Measurements from ENCODE around the gene BTRC. TPM values are rescaled to one million over a fixed set of nuclear protein-coding genes. Genes with fewer than 3 reads are reported as not detected.

BTRC gene
- total RNA-seq, 1 donor from 2014 or later: 8.8 TPM

DNA sequence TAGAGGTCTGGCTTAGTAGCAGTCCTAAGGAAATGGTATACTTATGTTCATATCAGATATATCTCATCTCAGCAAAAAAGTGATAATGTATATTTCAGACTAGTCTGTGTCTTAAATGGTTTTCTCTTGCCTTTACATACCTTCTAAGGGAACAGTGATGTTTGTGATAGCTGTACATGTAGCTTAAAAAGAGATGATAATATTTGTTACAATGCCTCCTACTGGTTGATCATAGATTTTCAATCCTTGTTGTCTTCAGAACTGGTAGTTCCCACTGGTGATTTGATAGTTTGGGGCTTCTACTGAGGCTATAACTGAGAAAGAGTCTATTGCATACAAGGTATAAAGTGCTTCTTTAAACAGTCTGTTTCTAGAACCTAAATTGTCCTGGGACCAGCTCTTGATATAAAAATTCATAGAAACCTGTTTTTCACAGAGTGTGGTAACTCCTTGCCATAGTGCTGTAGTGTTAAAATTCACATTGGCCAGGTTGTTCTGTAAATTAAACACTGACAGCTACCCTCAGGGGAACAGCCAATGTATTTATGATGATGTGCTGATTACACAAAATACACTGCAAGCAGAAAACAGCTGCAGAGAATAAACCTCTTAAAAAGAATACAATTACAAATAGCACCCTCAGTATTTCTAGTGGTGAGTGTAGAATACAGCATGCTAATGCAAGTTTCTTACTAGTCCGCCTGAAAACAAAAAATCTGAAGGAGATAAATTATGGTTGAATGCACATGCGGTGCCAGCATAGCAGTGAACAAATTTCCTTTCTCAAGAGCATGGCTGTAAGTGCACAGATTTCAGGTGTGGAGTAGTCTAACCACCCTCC lies 90.3 kb downstream of the BTRC start:
- no peak for DNase-seq (ENCODE audit: low read depth, low spot score)

DNA sequence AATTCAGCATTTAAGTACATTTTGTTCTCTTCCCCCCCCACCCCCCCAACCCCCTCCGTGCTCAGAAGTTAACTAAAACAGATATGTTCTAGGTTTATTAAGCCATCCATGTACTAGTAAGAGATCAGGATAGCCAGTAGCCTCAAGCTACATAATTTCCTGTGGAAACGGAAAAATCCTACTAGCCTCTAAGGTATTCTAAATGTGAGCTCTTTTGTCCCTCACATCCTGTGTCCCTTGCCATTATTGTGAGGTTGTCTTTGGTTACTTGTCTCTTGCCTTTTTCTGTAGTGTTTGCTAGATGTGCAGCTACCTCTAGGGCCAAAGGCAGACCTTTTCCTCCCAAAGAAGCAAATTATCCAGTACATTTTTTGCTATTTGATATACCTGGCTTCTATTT lies 92.1 kb downstream of the BTRC start:
- DNase-seq (ENCODE audit: low read depth, low spot score): no peak

DNA sequence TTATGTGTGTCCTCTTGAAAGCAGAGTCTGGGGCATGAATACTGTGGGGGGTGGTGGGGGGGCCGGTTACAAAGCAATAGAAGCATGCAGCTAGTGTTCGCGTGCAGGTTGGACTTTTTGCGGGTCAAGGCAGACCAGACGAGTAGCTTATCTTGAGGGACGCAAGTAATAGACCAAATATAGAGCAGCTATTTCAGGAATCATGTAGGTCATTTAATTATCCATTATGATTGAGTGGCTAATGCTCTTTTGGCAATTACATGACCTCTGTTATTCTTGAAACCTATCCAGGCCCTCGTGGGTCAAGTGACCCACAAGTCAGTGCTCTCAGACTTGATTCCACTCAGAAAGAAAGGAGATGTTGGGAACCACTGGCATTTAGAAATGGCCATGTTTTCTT lies 93.0 kb downstream of the BTRC start:
- no peak for DNase-seq (ENCODE audit: low read depth, low spot score)

DNA sequence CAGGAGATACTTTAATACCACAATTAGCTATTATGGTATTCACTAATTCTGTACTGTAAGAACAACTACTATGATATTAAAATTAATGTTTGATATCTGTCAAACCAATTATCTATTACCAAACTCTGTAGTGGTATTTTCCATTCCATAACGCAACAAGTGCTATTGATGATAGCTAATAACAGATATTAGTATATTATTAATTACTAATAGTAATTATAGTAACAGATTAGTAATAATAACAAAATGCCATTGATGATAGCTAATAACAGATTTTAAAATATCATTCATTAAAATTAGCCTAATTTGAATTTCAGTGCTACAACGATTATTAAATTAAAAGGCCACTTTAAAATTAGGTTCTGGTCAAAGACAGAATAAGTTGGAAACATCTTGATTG lies 93.5 kb downstream of the BTRC start:
- no peak for DNase-seq (ENCODE audit: low read depth, low spot score)

DNA sequence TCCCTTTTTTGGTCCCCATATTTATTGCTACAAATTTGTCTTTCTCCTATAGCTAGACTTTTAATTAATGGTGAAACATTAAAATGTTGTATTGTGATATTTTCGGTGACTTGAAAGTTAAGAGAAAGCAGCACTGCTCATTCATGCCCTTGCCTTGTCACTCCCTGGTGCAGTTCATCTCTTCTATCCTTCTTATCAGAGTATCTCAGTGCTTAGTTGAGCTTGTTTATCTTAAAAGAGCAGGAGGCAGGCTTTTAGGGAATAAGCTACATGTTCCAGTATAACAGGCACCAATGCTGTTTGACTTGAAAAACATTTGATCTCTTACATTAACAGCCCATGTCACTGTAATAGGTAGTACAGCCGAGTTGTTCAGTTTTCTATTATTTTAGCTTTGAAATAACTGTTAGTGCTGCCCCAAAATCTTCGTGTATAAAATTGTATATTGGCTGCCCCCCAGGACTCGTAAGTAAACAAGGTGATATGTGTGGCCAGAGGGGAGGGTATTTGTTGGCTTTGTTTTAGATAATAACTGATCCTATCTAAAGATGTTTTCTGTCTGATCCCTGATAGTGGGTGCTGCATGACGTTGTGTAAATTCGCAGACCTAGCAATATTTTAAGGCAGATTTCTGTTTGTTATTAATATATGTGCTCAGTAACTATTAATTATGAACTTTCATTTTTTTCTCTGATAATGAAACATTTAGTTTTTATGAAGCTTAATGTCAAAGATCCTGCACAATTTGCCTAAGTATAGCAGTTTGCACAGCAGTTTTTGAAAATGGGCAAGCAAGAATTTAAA lies 96.5 kb downstream of the BTRC start:
- DNase-seq (ENCODE audit: low read depth, low spot score): no peak

DNA sequence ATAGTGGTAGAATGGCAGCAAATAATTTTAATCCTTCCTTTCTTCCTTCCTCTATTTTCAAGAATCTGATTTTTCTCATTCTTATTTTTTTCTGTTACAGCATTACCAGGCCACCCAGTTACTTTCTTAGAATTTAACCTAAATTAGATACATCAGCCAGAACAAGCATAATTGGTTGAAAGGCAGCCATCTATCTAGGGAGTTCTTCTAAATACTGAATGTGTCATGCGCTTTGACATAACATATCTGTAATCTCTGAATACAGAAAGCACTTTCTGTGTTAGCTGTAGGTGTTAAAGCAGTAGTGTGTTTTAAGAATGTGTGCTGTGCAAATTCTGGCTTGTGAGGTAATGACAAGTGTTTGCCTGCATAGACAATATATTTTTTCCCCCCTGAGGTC lies 97.3 kb downstream of the BTRC start:
- no peak for DNase-seq (ENCODE audit: low read depth, low spot score)

DNA sequence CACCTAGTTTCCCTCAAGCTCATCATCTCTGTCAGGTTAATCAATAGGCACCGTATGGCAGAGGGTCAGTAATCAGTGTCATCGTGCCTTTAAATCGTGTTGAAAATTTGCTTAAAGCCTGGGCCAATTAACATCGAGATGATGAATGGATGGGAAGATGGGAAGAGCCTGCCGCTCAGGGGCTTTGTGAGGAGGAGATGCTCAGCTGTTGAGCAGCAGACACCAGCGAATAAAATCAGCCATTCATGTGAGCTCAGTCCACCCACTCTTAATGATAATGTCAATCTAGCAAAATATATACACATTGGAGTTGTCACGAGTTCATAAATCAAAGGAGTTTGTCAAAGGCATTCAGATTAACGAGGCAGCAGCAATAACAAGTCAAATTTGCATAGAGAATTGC lies 97.7 kb downstream of the BTRC start:
- no peak for DNase-seq (ENCODE audit: low read depth, low spot score)

DNA sequence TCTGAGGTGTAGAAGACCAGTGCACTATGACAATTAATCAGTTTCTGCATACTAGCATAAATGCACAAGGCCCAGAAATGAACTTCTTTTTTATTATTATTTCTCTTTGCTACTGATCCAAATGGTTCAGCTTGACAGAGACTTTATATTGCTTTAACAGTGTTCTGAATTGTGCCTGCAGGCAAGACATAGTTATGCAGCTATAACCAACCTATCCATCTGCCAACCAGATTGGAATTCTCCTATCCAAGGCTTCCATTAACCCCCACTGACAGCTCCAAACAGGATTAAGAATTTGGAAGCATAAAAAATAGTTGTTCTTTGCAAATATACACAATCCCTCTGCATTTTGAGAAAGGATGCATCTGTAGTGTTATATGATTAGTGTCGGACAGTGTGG lies 98.2 kb downstream of the BTRC start:
- no peak for DNase-seq (ENCODE audit: low read depth, low spot score)

DNA sequence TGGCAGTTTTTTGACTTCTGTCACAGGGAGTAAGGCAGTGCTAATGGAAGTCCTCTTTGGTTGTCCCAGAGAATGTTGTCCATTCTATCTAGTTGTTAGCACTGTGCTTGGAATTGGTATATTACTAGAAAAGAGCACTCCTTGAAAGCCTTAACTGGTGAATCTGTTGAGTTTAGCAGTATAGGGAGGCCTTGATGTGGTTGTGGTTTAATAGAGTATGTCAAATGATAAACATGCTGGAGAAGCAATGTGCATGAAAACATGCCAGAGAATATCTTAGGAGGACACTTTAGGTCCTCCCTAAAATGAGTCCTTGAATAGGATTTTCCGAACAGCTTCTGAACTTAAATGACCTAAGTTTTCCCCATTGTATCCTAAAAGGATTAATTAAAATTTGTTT lies 98.6 kb downstream of the BTRC start:
- DNase-seq (ENCODE audit: low read depth, low spot score): no peak

DNA sequence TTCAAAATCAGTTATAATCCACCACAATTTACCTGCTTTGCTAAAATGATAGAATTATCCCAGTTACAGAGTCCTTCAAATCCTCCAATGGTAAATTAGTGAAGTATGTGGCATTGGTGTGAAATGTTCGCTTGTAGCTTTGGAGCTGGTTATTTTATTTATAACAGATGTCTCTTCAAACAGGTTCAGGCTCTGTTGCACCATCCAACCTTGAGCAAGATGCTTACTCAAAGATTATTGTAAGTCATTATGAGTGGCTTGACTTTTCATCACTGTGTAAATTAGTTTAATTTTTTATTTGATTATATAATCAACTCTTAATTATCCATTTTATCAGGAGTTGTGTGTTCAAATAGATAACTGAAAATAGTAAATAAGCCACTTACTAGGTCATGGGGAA lies 99.4 kb downstream of the BTRC start:
- no peak for DNase-seq (ENCODE audit: low read depth, low spot score)

DNA sequence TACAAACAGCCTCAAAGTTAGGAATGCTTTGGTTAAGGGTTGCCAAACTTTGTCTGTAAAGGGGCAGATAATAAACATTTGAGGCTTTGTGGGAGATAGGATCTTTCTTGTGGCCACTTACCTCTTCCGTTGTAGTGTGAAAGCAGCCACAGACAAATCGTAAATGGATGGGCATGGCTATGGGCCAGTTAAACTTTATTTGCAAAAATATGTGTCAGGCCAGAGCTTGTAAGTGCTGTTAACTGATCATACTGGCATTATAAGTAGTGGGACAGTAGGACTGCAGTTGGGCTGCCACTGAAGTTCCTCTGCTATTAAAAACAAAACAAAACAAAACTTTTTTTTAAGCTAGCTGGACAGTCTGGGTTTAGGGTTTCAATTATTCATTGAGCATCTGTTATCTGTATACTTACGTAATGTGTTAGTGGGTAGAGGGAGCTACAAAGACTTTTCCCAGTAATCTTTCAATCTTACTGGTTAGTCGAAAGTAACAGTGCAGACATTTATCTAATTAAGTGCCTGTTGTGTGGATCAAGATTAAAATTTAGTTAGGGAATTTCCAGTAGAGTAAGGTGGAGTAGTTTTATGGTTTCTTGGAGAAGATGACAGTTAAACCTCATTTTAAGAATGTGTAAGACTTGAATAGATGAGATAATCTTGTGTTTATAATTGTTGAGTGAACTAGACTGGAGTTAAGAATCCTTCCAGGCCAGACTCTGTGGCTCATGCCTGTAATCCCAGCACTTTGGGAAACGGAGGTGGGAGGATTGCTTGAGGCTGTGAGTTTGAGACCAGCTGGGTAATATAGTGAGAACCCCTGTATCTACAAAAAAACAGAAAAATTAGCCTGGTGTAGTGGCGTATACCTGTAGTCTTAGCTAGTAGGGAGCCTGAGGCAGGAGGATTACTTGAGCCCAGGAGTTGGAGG lies 100.1 kb downstream of the BTRC start:
- no peak for DNase-seq (ENCODE audit: low read depth, low spot score)

DNA sequence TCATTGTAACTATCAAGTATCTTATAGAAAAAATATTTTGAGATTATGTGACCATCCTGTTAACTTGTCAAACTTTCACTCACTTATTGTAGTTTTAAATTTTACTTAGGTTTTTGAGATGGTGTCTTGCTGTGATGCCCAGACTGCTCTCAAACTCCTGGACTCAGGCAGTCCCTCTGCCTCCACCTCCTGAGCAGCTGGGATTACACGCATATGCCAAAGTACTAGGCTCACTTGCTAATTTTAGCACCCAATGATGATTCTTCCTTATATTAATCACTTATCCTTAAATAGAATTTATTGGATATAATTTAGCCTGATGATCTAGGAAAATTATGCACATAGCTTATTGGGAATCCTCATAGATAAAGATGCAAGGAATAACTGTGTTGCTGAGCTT lies 104.9 kb downstream of the BTRC start:
- no peak for DNase-seq (ENCODE audit: low read depth, low spot score)

DNA sequence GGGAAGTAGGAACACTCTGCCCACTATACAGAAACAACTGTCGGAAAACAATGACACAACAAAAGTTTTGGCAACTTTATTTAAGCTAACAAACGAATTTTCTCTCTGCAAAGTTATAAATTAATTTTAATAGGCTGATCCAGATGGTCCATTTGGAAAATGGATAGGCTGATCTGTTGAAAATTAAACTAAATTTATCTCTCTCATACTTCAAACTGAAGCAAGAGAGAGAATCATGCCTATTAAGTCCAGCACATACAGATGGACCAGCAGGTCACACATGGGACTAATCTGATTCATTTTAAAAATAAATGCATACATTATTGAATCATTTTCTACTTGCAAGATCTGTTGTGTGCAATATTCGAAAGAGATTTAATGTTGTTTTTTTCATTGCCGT lies 110.1 kb downstream of the BTRC start:
- no peak for DNase-seq (ENCODE audit: low read depth, low spot score)

DNA sequence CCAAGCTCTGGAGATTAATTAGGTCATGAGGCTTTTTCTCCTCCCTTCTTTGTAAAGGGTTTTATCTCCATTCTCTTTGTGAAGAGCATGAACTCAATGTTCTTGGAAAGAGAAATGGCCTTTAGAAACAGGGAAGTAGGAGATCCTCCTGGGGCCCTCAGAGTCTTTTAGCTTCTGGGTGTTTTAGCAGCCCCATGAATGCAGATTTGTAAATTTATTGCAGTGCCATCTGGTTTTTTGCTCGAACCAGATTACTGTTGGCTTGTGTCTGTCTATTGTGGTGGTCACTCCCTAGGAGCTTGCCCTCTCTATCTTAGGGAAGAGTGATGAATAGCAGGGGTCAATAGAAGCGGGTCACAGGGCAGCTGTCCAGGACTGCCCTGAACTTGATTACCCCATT lies 110.6 kb downstream of the BTRC start:
- no peak for DNase-seq (ENCODE audit: low read depth, low spot score)

DNA sequence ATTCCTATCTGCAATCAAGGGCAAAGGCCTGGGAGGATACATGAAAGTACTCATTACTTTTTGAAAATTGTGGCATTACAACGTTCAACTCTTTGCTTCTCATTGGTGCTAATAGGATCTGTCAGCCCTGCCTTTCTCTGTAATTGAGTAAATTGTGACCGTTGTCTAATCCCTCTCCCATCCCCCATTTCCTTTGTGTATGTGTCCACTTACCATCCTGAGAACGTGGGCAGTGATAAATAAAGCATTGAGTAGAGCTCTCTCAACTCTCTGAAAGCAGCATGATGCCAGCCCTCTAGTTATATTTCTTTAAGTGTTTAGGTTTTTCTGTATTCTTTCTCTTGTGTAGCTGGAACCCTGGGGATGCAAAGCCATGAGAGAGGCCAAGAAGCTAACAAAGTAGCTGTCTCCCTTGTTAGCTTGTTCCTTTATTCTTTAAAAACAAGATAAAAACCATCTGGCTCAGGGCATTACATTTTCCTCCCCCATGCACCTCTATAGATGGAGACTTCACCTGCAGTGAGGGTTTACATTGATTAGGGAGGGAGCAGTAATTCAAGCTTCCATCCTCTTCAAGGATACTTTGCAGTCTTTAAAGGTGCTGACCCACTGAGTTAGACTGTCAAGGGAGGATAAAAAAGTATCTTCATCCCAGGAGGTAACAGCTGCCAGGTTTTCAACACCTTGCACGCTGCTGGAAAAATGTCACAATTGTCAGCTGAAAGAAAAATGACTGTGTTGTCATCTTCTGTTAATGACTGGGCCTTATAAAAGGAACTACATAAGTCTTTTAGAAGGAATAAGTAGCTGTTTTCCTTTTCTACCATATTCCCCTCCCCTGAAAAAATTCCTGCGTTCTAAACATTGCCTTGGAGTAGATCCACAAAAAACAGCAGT lies 112.3 kb downstream of the BTRC start:
- DNase-seq (ENCODE audit: low read depth, low spot score): no peak

DNA sequence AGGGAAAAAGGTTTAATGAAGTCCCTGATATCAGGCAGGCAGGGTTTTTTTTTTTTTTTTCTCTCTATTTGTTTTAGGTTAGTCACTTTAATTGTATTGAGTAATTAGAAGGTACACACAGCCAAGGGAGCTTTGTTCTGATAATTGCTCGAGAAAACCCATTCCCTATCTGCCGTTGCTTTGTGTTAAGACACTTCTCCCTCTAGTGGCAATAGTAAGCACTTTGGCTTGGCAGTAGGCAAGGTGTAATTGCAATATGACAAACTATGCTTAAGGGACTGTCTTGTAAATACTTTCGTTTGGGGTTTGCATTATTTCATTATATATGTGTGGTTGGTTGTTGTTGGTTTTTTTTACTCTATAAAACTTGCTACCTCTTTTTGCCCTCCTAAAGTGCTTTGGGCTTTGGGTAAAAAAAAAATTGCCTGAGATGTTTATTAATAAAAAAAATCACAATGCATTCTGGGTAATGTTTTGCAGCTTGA lies 113.4 kb downstream of the BTRC start:
- peak; percentile 48 for DNase-seq (ENCODE audit: low read depth, low spot score)

DNA sequence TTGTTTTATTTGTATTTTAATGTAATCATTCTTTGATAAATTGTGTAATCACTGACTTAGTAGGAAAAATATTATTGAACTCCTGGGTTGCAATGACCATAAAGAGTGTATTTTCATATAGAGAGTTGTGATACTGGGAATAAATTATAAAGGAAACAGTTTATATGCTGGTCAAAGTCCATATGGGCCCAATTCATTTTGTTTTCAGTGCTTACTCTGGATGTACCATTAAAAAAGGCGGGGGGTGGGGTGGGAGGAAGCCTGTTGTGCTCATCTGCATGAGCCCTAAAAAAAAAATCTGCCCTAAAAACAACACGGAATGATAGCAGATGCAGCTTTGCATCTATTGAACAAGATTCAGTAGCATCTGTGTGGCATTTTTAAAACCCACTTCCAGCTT lies 114.2 kb downstream of the BTRC start:
- no peak for DNase-seq (ENCODE audit: low read depth, low spot score)

DNA sequence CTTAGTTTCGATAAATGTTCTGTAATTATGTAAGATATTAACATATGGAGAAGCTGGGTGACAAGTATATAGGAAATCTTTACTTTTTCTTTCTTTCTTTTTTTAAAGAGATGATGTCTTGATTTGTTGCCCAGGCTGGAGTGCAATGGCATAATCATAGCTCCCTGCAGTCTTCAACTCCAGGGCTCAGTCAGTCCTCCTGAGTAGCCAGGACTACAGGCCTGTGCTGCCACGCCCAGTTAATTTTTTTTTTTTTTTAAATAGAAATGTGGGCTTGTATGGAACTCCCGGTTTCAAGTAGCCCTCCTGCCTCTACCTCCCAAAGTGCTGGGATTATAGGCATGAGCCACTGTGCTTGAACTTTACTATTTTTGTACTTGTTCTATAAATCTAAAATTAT lies 122.4 kb downstream of the BTRC start:
- no peak for DNase-seq (ENCODE audit: low read depth, low spot score)

DNA sequence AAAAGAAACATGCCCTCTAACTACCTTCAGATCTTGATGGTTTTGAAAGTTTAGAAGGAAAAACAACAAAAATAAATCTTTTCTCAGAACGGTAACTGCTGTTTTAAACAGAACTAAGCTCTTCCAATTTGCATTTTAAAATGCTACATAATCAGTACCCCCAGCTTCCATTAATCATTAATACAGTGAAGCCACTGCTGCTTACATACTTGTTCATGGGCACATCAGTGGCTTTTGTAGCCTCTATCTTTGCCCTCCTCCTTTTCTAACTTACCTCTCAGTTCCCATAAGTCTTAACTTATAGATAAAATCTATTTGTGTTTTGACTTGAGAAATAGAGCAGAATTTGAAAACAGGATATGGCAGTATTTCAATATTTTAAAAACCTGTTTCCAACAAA lies 125.0 kb downstream of the BTRC start:
- DNase-seq (ENCODE audit: low read depth, low spot score): no peak

DNA sequence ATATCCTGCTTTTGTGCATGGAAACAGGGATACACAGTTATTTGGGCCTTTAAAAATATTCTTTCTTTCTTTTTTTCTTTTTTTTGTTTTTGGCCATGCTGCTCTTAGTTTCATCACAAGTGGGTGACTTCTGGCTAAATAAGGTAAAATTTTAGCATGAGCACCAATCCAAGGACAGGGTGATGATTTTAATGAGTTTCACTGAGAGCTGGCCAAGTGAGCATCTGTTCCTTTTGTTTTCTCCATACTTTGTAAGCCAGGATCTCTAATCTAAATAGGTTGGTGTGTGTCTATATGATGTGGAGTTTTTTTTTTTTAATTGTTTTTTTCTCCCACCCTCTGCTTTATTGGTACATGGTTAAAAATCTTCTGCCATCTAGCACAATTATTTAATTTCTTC lies 127.3 kb downstream of the BTRC start:
- DNase-seq (ENCODE audit: low read depth, low spot score): no peak

DNA sequence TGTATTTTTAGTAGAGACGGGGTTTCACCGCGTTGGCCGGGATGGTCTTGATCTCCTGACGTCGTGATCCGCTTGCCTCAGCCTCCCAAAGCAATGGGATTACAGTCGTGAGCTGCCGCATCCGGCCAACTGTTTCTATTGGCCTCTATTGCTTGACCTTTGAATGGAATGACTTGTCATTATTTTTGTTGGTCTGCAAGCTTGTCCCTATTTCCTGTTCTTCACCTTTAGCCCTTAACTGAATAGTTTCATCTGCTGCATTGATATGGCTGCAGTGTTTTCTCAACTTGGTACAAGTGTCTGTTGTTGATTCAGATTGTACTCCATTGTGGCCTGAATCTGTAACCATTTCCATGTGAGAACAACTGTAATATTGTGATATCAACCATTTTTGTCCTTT lies 128.6 kb downstream of the BTRC start:
- DNase-seq (ENCODE audit: low read depth, low spot score): no peak

Measured in pulmonary artery endothelial cell (primary cell).